A549 (cell line): Measurements from ENCODE around the gene ZNF469. TPM values are rescaled to one million over a fixed set of nuclear protein-coding genes. Genes with fewer than 3 reads are reported as not detected.

Experiments used
- ATAC-seq, 2 experiments: fragments of 200-7000 bp in 1 of 2; fragments of >200 bp in 1 of 2; cut with Nextera tagmentation in 1 of 2; cut with Tn5 transposase in 1 of 2; 3 replicates each; pipeline versions ENCODE4 v1.8.0 to v1.9.1; 2018 to 2020; ENCODE audit warnings: mild to moderate bottlenecking in 1 of 2, moderate library complexity in 1 of 2
- CTCF ChIA-PET: fragments of 300-600 bp; sonication (Branson Sonifier 250); formaldehyde crosslinking; extraction: SDS; loops from one replicate; lab custom pipeline; 2021; ENCODE audit warnings: antibody characterized with exemption, inconsistent platforms; lab: Yijun Ruan, JAX
- POLR2A ChIA-PET: fragments of 350-600 bp; formaldehyde crosslinking; extraction: SDS; loops from one replicate; lab custom pipeline; 2021; ENCODE audit warnings: antibody characterized with exemption, inconsistent platforms; lab: Yijun Ruan, JAX
- DNase-seq, 2 experiments: peaks; one replicate each; pipeline versions ENCODE4 v3.0.0 to v3.0.0-alpha.2; 2011 to 2016; ENCODE audit warnings: low read depth in 1 of 2, low spot score in 1 of 2
- FAIRE-seq: peaks from 2 replicates; lab custom pipeline; 2011; peaks lifted over from hg19 to GRCh38; lab: Jason Lieb, UNC
- H3K27ac ChIP-seq, 2 experiments: fragments of >200 bp; sonication (Bioruptor Twin); formaldehyde crosslinking; 3 replicates each; pipeline ENCODE4 v1.5.1; 2016 to 2017
- H3K4me1 ChIP-seq: fragments of >200 bp; sonication (Bioruptor Twin); formaldehyde crosslinking; 3 replicates; pipeline ENCODE4 v1.6.1; 2016
- H3K4me2 ChIP-seq: fragments of >200 bp; sonication (Bioruptor Twin); formaldehyde crosslinking; 3 replicates; pipeline ENCODE4 v1.6.1; 2016
- H3K4me3 ChIP-seq: fragments of >200 bp; sonication (Bioruptor Twin); formaldehyde crosslinking; 3 replicates; pipeline ENCODE4 v1.5.1; 2016
- H3K9me3 ChIP-seq: fragments of >200 bp; sonication (Bioruptor Twin); formaldehyde crosslinking; 3 replicates; pipeline ENCODE4 v1.6.1; 2016
- CHD2 ChIP-seq: fragments of 150-350 bp; IDR thresholded peaks from 2 replicates; pipeline ENCODE4 v1.6.1; 2014; ENCODE audit warnings: low read length; ENCODE audit not compliant: partially characterized antibody
- EP300 ChIP-seq, 2 experiments: fragments of >200 bp; sonication (Bioruptor Twin); formaldehyde crosslinking; IDR thresholded peaks; 2 replicates in 1 of 2; 3 replicates in 1 of 2; pipeline ENCODE4 v1.6.1; 2016 to 2017
- FOSB ChIP-seq: fragments of 250-450 bp; sonication (Bioruptor Pico); IDR thresholded peaks from 2 replicates; pipeline ENCODE4 v1.5.0; 2020; ENCODE audit warnings: mild to moderate bottlenecking, moderate library complexity
- FOXS1 ChIP-seq: fragments of 250-450 bp; sonication (Bioruptor Pico); IDR thresholded peaks from 2 replicates; pipeline ENCODE4 v1.5.0; 2020; ENCODE audit warnings: mild to moderate bottlenecking, moderate library complexity
- HDAC2 ChIP-seq: fragments of 200-600 bp; sonication (generic); IDR thresholded peaks from 2 replicates; pipeline ENCODE4 v1.6.1; 2016
- HOXB5 ChIP-seq: fragments of 250-450 bp; sonication (Bioruptor Pico); IDR thresholded peaks from 2 replicates; pipeline ENCODE4 v1.5.0; 2020; ENCODE audit warnings: mild to moderate bottlenecking, moderate library complexity
- MAX ChIP-seq: IDR thresholded peaks from 2 replicates; pipeline ENCODE4 v1.6.1; 2012
- NPAS2 ChIP-seq: fragments of 250-450 bp; sonication (Bioruptor Pico); IDR thresholded peaks from 2 replicates; pipeline ENCODE4 v1.8.0; 2022; ENCODE audit warnings: mild to moderate bottlenecking, moderate library complexity, borderline replicate concordance
- NR3C1 ChIP-seq: fragments of >200 bp; sonication (Bioruptor Twin); formaldehyde crosslinking; IDR thresholded peaks from 3 replicates; pipeline ENCODE4 v1.6.1; 2017
- POLR2AphosphoS2 ChIP-seq: conservative IDR thresholded peaks from 2 replicates; pipeline ENCODE4 v1.6.1; 2012; ENCODE audit warnings: low read length, improper control_type of control experiment, inconsistent platforms
- RAD21 ChIP-seq, 2 experiments: fragments of >200 bp in 1 of 2; sonication (Bioruptor Twin) in 1 of 2; formaldehyde crosslinking in 1 of 2; IDR thresholded peaks in 1 of 2; conservative IDR thresholded peaks in 1 of 2; 2 replicates in 1 of 2; 3 replicates in 1 of 2; pipeline ENCODE4 v1.6.1; 2012 to 2018; ENCODE audit warnings: inconsistent platforms in 1 of 2
- RFX5 ChIP-seq: fragments of 450-650 bp; IDR thresholded peaks from 2 replicates; pipeline ENCODE4 v1.7.1; 2014; ENCODE audit warnings: antibody characterized with exemption, mild to moderate bottlenecking, moderate library complexity
- RNF2 ChIP-seq: fragments of 200-600 bp; sonication (generic); IDR thresholded peaks from 2 replicates; pipeline ENCODE4 v1.6.1; 2016; ENCODE audit warnings: low read depth, mild to moderate bottlenecking, antibody characterized with exemption, moderate library complexity, borderline replicate concordance
- SREBF2 ChIP-seq: fragments of 450-650 bp; IDR thresholded peaks from 2 replicates; pipeline ENCODE4 v1.6.1; 2014; ENCODE audit warnings: mild to moderate bottlenecking, moderate library complexity
- TFCP2L1 ChIP-seq: fragments of 250-450 bp; sonication (Bioruptor Pico); IDR thresholded peaks from 2 replicates; pipeline ENCODE4 v1.5.0; 2021; ENCODE audit warnings: mild to moderate bottlenecking
- ZFP36 ChIP-seq: fragments of 450-650 bp; IDR thresholded peaks from 2 replicates; pipeline ENCODE4 v1.6.1; 2014; ENCODE audit warnings: borderline replicate concordance; ENCODE audit not compliant: partially characterized antibody
- WGBS: methylation state at CpG from one replicate; pipeline ENCODE4 v1.1.6; 2017; ENCODE audit errors: missing lambda C conversion rate; 5-methylcytosine and 5-hydroxymethylcytosine counted together
- polyA plus RNA-seq, 4 experiments: library from polyadenylated mRNA; depleted of rRNA in 3 of 4; stranded (reverse); fragments of >200 nt; fragmentation: RNase III in 1 of 4; extraction: RNeasy Plus Mini Kit Qiagen cat#74134 plus additional on column Dnase treatment in 1 of 4; gene quantifications; 2 replicates in 3 of 4; 3 replicates in 1 of 4; pipeline ENCODE4 v1.2.3, GENCODE V29; 2011 to 2017
- TF ChIP-seq, protein P1 (sequence below): fragments of 200-600 bp; sonication (generic); IDR thresholded peaks from 2 replicates; pipeline ENCODE4 v1.6.1; 2016; ENCODE audit warnings: antibody characterized with exemption, mild to moderate bottlenecking, moderate library complexity
- TF ChIP-seq, protein P2 (sequence below): fragments of >200 bp; sonication (Bioruptor Twin); formaldehyde crosslinking; IDR thresholded peaks from 3 replicates; pipeline ENCODE4 v1.6.1; 2016

Gene ZNF469
- polyA plus RNA-seq, 2 of the 4 experiments (the other 2 are of a cell fraction): 0.47 to 4.4 TPM

DNA sequence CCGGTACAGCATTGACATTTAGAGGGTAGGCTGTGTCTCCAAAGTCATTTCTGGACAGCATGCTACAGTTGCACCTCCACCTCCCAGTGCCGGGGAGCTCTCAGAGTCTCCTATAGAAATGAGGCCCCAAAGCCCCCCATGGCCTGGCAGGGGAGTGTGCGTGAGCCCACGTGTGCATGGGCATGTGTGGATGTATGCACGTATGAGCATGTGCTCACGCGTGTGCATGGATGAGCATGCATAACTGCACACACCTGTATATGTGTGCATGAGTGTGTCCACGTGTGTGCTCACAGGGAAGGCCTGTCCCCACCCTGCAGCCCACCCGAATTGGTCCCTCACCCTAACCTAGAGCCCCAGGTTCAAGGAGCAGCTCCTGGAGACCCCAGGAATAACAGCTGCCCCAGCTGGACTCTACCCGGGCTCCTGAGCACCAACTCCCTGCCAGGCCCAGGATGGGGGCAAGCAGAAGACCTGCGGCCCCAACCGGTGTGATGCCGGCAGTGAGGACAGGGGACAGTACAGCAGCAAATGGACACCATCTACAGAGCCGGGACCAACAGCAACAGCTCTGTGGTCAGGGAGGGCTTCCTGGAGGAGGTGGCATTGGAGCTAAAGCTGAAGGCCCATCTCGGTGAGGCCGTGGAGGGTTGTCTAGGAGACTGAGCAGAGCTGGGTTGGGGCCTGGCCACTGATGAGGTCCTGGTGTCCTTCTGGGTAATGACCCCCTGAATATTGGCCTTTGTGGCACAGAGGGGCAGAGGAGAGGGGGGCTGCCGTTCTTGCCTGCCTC, 35.1 kb downstream of the ZNF469 start:
- DNase-seq: no peak
- H3K4me3 ChIP-seq: no peak overlapping the region
- 89% methylated on average over 17 of the region's 17 CpGs for WGBS
- H3K27ac ChIP-seq: no peak overlapping the region
- POLR2A ChIA-PET: no interaction called here
- ATAC-seq: no peak
- TF ChIP-seq FOXS1: no peak
- TF ChIP-seq HDAC2: no peak
- TF ChIP-seq ZFP36: peak; percentile 97
- FAIRE-seq: no peak
- H3K9me3 ChIP-seq: no peaks in the 10 kb centered on the region
- H3K4me2 ChIP-seq: no peak overlapping the region
- CTCF ChIA-PET: interaction anchor here (0.6 to 1.5 kb wide), 4 partner anchors 9 to 379 kb away, joined by 3 to 4 read pairs (median 3); no protein-coding TSS in a partner anchor
- no peaks in the 10 kb centered on the region for H3K4me1 ChIP-seq

- Histone ChIP-seq H3K4me1 (no peaks in the 10 kb centered on the region), H3K4me2 (no peak overlapping the region), H3K4me3 (no peak overlapping the region), H3K27ac (no peak overlapping the region), H3K9me3 (no peaks in the 10 kb centered on the region)
- DNase-seq: no peak
- no peak for FAIRE-seq
- WGBS: 81% methylated on average over 18 of the region's 18 CpGs
- POLR2A ChIA-PET: no interaction called here
- TF ChIP-seq, protein P1, sequence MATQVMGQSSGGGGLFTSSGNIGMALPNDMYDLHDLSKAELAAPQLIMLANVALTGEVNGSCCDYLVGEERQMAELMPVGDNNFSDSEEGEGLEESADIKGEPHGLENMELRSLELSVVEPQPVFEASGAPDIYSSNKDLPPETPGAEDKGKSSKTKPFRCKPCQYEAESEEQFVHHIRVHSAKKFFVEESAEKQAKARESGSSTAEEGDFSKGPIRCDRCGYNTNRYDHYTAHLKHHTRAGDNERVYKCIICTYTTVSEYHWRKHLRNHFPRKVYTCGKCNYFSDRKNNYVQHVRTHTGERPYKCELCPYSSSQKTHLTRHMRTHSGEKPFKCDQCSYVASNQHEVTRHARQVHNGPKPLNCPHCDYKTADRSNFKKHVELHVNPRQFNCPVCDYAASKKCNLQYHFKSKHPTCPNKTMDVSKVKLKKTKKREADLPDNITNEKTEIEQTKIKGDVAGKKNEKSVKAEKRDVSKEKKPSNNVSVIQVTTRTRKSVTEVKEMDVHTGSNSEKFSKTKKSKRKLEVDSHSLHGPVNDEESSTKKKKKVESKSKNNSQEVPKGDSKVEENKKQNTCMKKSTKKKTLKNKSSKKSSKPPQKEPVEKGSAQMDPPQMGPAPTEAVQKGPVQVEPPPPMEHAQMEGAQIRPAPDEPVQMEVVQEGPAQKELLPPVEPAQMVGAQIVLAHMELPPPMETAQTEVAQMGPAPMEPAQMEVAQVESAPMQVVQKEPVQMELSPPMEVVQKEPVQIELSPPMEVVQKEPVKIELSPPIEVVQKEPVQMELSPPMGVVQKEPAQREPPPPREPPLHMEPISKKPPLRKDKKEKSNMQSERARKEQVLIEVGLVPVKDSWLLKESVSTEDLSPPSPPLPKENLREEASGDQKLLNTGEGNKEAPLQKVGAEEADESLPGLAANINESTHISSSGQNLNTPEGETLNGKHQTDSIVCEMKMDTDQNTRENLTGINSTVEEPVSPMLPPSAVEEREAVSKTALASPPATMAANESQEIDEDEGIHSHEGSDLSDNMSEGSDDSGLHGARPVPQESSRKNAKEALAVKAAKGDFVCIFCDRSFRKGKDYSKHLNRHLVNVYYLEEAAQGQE: no peak
- no peak for TF ChIP-seq SREBF2
- TF ChIP-seq NPAS2 (CRISPR knock-in tag): no peak
- TF ChIP-seq, protein P2, sequence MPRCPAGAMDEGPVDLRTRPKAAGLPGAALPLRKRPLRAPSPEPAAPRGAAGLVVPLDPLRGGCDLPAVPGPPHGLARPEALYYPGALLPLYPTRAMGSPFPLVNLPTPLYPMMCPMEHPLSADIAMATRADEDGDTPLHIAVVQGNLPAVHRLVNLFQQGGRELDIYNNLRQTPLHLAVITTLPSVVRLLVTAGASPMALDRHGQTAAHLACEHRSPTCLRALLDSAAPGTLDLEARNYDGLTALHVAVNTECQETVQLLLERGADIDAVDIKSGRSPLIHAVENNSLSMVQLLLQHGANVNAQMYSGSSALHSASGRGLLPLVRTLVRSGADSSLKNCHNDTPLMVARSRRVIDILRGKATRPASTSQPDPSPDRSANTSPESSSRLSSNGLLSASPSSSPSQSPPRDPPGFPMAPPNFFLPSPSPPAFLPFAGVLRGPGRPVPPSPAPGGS: no peak
- no peak for TF ChIP-seq NR3C1
- TF ChIP-seq RFX5: no peak
- no peak for TF ChIP-seq MAX
- TF ChIP-seq RAD21 (conservative IDR thresholded peaks at IDR 0.05 in 1 of 2, IDR thresholded peaks at IDR 0.05 in 1 of 2): no peak
- no peak for TF ChIP-seq CHD2
- TF ChIP-seq EP300 (IDR thresholded peaks at IDR 0.05): no peak
- no peak for TF ChIP-seq RNF2
- TF ChIP-seq HOXB5 (CRISPR knock-in tag): no peak
- no peak for TF ChIP-seq FOSB (CRISPR knock-in tag)
- TF ChIP-seq TFCP2L1 (CRISPR knock-in tag): no peak
- no peak for TF ChIP-seq POLR2AphosphoS2
- peak in 1 of 2 experiments; percentile 4; a peak in 3 of 6 replicates for ATAC-seq
- CTCF ChIA-PET: interaction anchor here (1.0 kb wide), 1 partner anchor 12 kb away, joined by 3 read pairs; no protein-coding TSS in a partner anchor
These were observed 36.1 kb downstream of the ZNF469 start for GRCh38 chr16:88418869-88419268.
